IgD-negative memory B cell (primary cell): ENCODE data around the gene CCDC149. TPM values are rescaled to one million over a fixed set of nuclear protein-coding genes. Genes with fewer than 3 reads are reported as not detected.

Experiments
- H3K27ac Mint-ChIP-seq, 3 donors: one replicate each; pipeline ENCODE4 v1.8.0; 2020 to 2022; ENCODE audit warnings: mild to moderate bottlenecking in 3 of 3, mixed read lengths in 3 of 3, moderate library complexity in 1 of 3
- H3K27me3 Mint-ChIP-seq: one replicate; pipeline ENCODE4 v1.8.0; 2021; ENCODE audit warnings: mixed read lengths
- H3K36me3 Mint-ChIP-seq: one replicate; pipeline ENCODE4 v1.8.0; 2020; ENCODE audit warnings: mild to moderate bottlenecking, mixed read lengths
- H3K4me1 Mint-ChIP-seq, 3 donors: one replicate each; pipeline ENCODE4 v1.8.0; 2020 to 2022; ENCODE audit warnings: mixed read lengths in 3 of 3, mild to moderate bottlenecking in 1 of 3
- H3K4me3 Mint-ChIP-seq, 4 donors: one replicate each; pipeline ENCODE4 v1.8.0; 2020 to 2022; ENCODE audit warnings: mild to moderate bottlenecking in 4 of 4, mixed read lengths in 4 of 4, moderate library complexity in 3 of 4
- H3K9me3 Mint-ChIP-seq, 3 donors: one replicate each; pipeline ENCODE4 v1.8.0; 2020 to 2021; ENCODE audit warnings: mixed read lengths in 3 of 3, mild to moderate bottlenecking in 1 of 3
- polyA plus RNA-seq: library from polyadenylated mRNA; unstranded; fragments of 300-500 nt; fragmentation: Illumina TruSeq; gene quantifications from one replicate; pipeline ENCODE4 v1.2.3, GENCODE V29; 2021

The CCDC149 gene
- polyA plus RNA-seq, 1 donor from 2014 or later, result not detected

DNA sequence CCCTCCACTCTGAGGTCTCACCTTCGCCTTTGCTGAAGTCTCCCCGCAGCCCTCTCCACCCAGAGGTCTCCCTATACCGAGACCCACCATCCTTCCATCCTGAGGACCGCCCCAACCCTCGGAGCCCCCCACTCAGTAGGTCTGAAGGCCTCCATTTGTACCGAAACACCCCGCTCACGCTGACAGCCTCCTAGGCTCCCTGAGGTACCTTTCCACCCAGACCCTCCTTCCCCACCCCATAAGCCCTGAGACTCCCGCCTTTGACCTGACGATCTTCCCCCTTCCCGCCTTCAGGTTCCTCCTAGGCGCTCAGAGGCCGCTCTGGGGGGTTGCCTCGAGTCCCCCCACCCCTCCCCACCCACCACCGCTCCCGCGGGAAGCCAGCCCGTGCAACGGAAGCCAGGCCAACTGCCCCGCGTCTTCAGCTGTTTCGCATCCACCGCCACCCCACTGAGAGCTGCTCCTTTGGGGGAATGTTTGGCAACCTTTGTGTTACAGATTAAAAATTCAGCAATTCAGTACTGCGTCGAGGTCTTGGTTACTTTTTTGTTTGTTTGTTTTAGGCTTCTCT is 112.4 kb downstream of the CCDC149 start:
- peaks cover 22% of the 10 kb centered on the region for H3K27me3 Mint-ChIP-seq
- no peak overlapping the region for H3K27ac Mint-ChIP-seq
- H3K4me1 Mint-ChIP-seq, result peaks cover 0 to 1% (median 0%) of the 10 kb centered on the region in 3 donors
- H3K36me3 Mint-ChIP-seq, result no peaks in the 10 kb centered on the region
- peaks cover 0 to 4% (median 1%) of the 10 kb centered on the region in 3 donors for H3K9me3 Mint-ChIP-seq
- H3K4me3 Mint-ChIP-seq, result peak overlapping the region in 1 of 4 donors; percentile 76

DNA sequence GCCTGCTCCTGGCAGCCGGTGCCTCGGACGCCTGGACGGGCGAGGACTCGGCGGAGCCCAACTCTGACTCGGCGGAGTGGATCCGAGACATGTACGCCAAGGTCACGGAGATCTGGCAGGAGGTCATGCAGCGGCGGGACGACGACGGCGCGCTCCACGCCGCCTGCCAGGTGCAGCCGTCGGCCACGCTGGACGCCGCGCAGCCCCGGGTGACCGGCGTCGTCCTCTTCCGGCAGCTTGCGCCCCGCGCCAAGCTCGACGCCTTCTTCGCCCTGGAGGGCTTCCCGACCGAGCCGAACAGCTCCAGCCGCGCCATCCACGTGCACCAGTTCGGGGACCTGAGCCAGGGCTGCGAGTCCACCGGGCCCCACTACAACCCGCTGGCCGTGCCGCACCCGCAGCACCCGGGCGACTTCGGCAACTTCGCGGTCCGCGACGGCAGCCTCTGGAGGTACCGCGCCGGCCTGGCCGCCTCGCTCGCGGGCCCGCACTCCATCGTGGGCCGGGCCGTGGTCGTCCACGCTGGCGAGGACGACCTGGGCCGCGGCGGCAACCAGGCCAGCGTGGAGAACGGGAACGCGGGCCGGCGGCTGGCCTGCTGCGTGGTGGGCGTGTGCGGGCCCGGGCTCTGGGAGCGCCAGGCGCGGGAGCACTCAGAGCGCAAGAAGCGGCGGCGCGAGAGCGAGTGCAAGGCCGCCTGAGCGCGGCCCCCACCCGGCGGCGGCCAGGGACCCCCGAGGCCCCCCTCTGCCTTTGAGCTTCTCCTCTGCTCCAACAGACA is 113.1 kb downstream of the CCDC149 start:
- Mint-ChIP-seq H3K9me3 (peaks cover 0 to 3% (median 2%) of the 10 kb centered on the region in 3 donors), H3K4me3 (peak overlapping the region in 1 of 4 donors; percentile 76), H3K27ac (no peak overlapping the region), H3K4me1 (peaks cover 0 to 1% (median 0%) of the 10 kb centered on the region in 3 donors), H3K36me3 (no peaks in the 10 kb centered on the region), H3K27me3 (peaks cover 25% of the 10 kb centered on the region)

- H3K36me3 Mint-ChIP-seq, result no peaks in the 10 kb centered on the region
- H3K27me3 Mint-ChIP-seq, result peaks cover 25% of the 10 kb centered on the region
- peaks cover 0 to 1% (median 0%) of the 10 kb centered on the region in 3 donors for H3K4me1 Mint-ChIP-seq
- H3K27ac Mint-ChIP-seq, result no peak overlapping the region
- H3K4me3 Mint-ChIP-seq, result no peak overlapping the region
- peaks cover 0 to 3% (median 2%) of the 10 kb centered on the region in 3 donors for H3K9me3 Mint-ChIP-seq
Observed at GRCh38 chr4:24799196-24799543, 113.7 kb downstream of the CCDC149 start.

DNA sequence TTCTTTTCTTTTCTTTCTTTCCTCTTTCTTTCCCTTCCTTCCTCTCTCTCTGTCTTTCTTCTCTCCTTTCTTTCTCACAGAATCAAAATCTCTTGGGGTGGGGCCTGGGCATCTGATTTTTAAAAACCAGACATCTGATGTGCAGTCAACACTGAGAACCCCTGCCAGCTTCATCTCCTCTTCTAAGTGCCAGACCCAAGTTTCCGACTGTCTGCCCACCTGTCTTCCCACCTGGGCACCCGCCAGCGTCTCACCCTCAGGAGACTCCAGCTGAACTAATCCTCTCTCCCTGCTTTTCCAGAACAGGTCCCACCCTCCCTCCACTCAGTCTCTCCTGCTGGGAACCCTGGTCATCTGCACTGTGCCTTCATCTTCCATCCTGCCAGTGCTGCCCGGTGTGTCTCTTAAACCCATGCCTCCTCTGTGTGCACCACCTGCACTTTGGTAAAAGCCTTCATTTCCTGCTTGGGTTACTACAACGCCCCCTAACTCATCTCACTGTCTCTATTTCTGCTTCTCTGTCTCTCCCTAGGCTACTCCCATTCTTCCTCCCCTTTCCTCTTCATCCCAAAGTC is 114.7 kb downstream of the CCDC149 start:
- no peak overlapping the region for H3K27ac Mint-ChIP-seq
- peaks cover 25% of the 10 kb centered on the region for H3K27me3 Mint-ChIP-seq
- peaks cover 0 to 4% (median 0%) of the 10 kb centered on the region in 3 donors for H3K4me1 Mint-ChIP-seq
- H3K4me3 Mint-ChIP-seq, result no peak overlapping the region
- H3K36me3 Mint-ChIP-seq, result no peaks in the 10 kb centered on the region
- peaks cover 0 to 2% (median 2%) of the 10 kb centered on the region in 3 donors for H3K9me3 Mint-ChIP-seq

DNA sequence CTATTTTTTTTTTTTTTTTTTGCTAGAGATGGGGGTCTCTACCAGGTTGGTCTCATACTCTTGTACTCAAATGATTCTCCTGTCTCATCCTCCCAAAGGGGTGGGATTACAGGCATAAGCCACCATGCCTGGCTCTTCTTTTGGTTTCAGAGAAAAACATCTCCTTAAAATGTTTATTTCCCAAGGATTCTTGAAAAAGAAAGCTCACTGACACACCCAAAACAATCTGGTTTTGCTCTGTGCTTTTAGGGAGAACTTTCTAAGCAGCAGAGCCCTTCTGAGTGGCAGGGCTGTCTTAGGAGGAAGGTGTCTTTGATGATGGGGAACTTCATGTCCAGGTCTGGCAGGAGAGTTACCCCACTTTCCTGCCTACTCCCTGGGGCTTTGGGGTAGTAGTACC is 116.2 kb downstream of the CCDC149 start:
- peaks cover 23% of the 10 kb centered on the region for H3K27me3 Mint-ChIP-seq

GRCh38 chr4:24795666-24796381 is 117.0 kb downstream of the CCDC149 start:
- H3K27ac Mint-ChIP-seq, result no peak overlapping the region
- H3K4me3 Mint-ChIP-seq, result no peak overlapping the region
- H3K27me3 Mint-ChIP-seq, result peaks cover 21% of the 10 kb centered on the region
- H3K4me1 Mint-ChIP-seq, result peaks cover 0 to 4% (median 0%) of the 10 kb centered on the region in 3 donors
- H3K36me3 Mint-ChIP-seq, result no peaks in the 10 kb centered on the region
- H3K9me3 Mint-ChIP-seq, result peaks cover 0 to 2% (median 2%) of the 10 kb centered on the region in 3 donors

More for the DNA sequence above, 116.2 kb downstream of the CCDC149 start:
- peaks cover 0 to 4% (median 0%) of the 10 kb centered on the region in 3 donors for H3K4me1 Mint-ChIP-seq
- H3K36me3 Mint-ChIP-seq, result no peaks in the 10 kb centered on the region
- no peak overlapping the region for H3K27ac Mint-ChIP-seq
- H3K9me3 Mint-ChIP-seq, result peaks cover 0 to 2% (median 2%) of the 10 kb centered on the region in 3 donors
- no peak overlapping the region for H3K4me3 Mint-ChIP-seq

GRCh38 chr4:24794916-24795665 is 117.8 kb downstream of the CCDC149 start, which contains the start of gene SOD3:
Gene SOD3 (plus strand): TSS chr4:24795573. CDS start chr4:24799522, 3,949 bp downstream.
- H3K4me1 Mint-ChIP-seq, result peaks cover 0 to 4% (median 0%) of the 10 kb centered on the region in 3 donors
- no peaks in the 10 kb centered on the region for H3K36me3 Mint-ChIP-seq
- H3K4me3 Mint-ChIP-seq, result no peak within 1 kb of the TSS
- H3K27ac Mint-ChIP-seq, result no peak within 1 kb of the TSS
- H3K9me3 Mint-ChIP-seq, result peaks cover 0 to 2% (median 2%) of the 10 kb centered on the region in 3 donors
- H3K27me3 Mint-ChIP-seq, result peaks cover 18% of the 10 kb centered on the region

DNA sequence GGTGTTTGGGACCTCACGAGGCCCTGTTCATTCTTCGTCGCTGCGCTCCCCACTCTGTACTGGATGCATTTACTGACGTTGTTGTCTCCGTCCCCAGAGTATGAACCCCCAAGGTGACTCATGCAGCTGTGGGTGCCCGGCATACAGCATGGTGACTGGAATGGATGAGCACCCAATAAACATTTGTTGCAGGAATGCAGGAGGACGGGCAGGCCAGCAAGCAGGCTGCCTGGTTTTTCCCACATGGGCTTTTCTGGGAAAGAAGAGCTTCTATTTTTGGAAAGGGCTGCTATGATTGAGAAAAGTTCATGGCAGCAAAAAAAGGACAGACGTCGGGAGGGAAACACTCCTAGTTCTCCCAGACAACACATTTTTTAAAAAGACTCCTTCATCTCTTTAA is 118.4 kb downstream of the CCDC149 start:
- peaks cover 18% of the 10 kb centered on the region for H3K27me3 Mint-ChIP-seq
- no peak overlapping the region for H3K27ac Mint-ChIP-seq
- no peaks in the 10 kb centered on the region for H3K36me3 Mint-ChIP-seq
- peaks cover 0 to 2% (median 2%) of the 10 kb centered on the region in 3 donors for H3K9me3 Mint-ChIP-seq
- peaks cover 0 to 4% (median 0%) of the 10 kb centered on the region in 3 donors for H3K4me1 Mint-ChIP-seq
- no peak overlapping the region for H3K4me3 Mint-ChIP-seq

GRCh38 chr4:24794051-24794450 is 118.8 kb downstream of the CCDC149 start:
- Mint-ChIP-seq H3K27me3 (peaks cover 15% of the 10 kb centered on the region), H3K9me3 (peaks cover 0 to 2% (median 2%) of the 10 kb centered on the region in 3 donors), H3K27ac (no peak overlapping the region), H3K4me3 (no peak overlapping the region), H3K36me3 (no peaks in the 10 kb centered on the region), H3K4me1 (peaks cover 0 to 3% (median 0%) of the 10 kb centered on the region in 3 donors)

DNA sequence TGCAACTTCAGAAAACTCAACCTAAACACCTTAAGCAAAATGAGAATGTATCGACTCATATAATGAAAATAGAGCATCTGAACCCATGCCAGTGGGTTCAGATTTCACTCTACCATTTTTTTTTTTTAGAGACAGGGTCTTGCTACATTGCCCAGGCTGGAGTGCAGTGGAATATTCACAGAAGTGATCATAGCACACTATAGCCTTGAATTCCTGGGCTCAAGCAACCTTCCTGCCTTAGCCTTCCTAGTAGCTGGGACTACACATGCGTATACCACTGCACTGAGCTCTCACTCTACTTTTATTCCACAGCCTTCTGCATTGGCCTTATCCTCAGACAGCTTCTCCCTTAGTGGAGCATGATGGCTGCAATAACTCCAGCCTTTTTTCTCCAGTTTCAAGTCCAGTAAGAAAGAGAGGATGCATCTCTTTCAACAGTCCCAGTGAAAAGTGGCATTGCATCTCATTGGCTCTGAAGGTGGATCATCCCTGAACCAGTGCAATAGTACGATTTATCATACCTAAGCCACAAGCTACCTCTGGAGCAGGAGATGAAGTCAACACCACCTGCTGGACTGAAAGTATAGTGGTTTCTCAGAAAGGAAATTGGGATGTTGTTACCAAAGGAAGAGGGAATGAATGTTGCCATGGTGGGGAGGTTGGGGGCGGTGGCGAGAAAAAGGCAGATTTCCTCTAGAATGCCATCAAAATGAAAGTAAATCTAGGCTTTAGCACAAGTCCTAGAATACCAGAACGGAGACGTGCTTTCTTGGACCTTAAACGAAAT is 119.4 kb downstream of the CCDC149 start:
- H3K4me3 Mint-ChIP-seq, result peak overlapping the region in 1 of 4 donors; percentile 56
- peaks cover 3% of the 10 kb centered on the region for H3K36me3 Mint-ChIP-seq
- peaks cover 0 to 3% (median 0%) of the 10 kb centered on the region in 3 donors for H3K4me1 Mint-ChIP-seq
- no peak overlapping the region for H3K27ac Mint-ChIP-seq
- peaks cover 10% of the 10 kb centered on the region for H3K27me3 Mint-ChIP-seq
- peaks cover 0 to 6% (median 0%) of the 10 kb centered on the region in 3 donors for H3K9me3 Mint-ChIP-seq

DNA sequence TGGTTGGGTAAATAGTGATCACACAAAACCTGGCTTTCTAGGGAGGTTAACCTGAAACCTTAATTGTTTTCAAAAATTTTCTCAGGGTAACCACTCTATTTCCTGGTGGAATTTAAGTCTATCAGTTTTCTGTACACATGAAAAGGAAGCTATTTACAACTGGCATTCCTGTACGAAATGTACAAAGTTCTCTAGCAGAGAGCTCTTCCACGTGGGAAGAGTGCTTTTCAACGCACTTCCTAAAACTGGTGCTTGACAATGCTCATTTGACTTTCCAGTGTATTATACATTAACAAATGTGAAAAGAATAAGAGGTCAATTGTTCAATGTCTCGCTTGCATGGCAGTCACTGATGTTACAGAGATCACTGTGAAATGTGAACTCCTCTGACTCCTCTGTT is 120.3 kb downstream of the CCDC149 start:
- Mint-ChIP-seq H3K27me3 (peaks cover 5% of the 10 kb centered on the region), H3K4me3 (no peak overlapping the region), H3K9me3 (peaks cover 0 to 6% (median 0%) of the 10 kb centered on the region in 3 donors), H3K36me3 (peaks cover 3% of the 10 kb centered on the region), H3K4me1 (peaks cover 0 to 3% (median 0%) of the 10 kb centered on the region in 3 donors), H3K27ac (no peak overlapping the region)

GRCh38 chr4:24791043-24791442 is 121.8 kb downstream of the CCDC149 start:
- peaks cover 4% of the 10 kb centered on the region for H3K27me3 Mint-ChIP-seq
- peaks cover 0 to 6% (median 0%) of the 10 kb centered on the region in 3 donors for H3K9me3 Mint-ChIP-seq
- no peak overlapping the region for H3K4me3 Mint-ChIP-seq
- H3K36me3 Mint-ChIP-seq, result peaks cover 3% of the 10 kb centered on the region
- peaks cover 0 to 3% (median 0%) of the 10 kb centered on the region in 3 donors for H3K4me1 Mint-ChIP-seq
- no peak overlapping the region for H3K27ac Mint-ChIP-seq

- Mint-ChIP-seq H3K9me3 (peaks cover 0 to 1% (median 0%) of the 10 kb centered on the region in 3 donors), H3K4me3 (no peak overlapping the region), H3K27me3 (no peaks in the 10 kb centered on the region), H3K27ac (no peak overlapping the region), H3K4me1 (no peaks in the 10 kb centered on the region), H3K36me3 (no peaks in the 10 kb centered on the region)
Observed at GRCh38 chr4:24783506-24783905, 129.3 kb downstream of the CCDC149 start.
